Heart left ventricle (tissue), 16 donors: Measurements from ENCODE around the gene TRAF3. TPM values are rescaled to one million over a fixed set of nuclear protein-coding genes. Genes with fewer than 3 reads are reported as not detected.
A peak's percentile ranks its signal among the peaks of the same experiment; 100 is the strongest.

ENCODE experiments used
- ATAC-seq, 4 donors: fragments of 200-7000 bp; cut with Tn5 transposase; one replicate each; pipeline ENCODE4 v1.9.1; 2020 to 2022; ENCODE audit warnings: moderate library complexity in 4 of 4, mild to moderate bottlenecking in 3 of 4, moderate number of reproducible peaks in 1 of 4
- DNase-seq, 5 donors: peaks; one replicate each; pipeline ENCODE4 v3.0.0-alpha.2; 2020
- H3K27ac ChIP-seq, 12 donors: fragments of 200-600 bp; sonication (generic) in 4 of 12; one replicate each; pipeline versions ENCODE4 v1.5.0 to v1.8.0; 2016 to 2022; ENCODE audit warnings: mild to moderate bottlenecking in 2 of 12
- H3K27me3 ChIP-seq, 9 donors: fragments of 200-600 bp; sonication (generic) in 2 of 9; one replicate each; pipeline versions ENCODE4 v1.5.1 to v1.8.0; 2016 to 2022; ENCODE audit warnings: mild to moderate bottlenecking in 3 of 9
- H3K36me3 ChIP-seq, 9 donors: fragments of 200-600 bp; sonication (generic) in 2 of 9; one replicate each; pipeline versions ENCODE4 v1.5.0 to v1.8.0; 2018 to 2022; ENCODE audit warnings: mild to moderate bottlenecking in 2 of 9
- H3K4me1 ChIP-seq, 12 donors: fragments of 200-600 bp; sonication (generic) in 4 of 12; one replicate each; pipeline versions ENCODE4 v1.5.0 to v1.8.0; 2016 to 2022; ENCODE audit warnings: mild to moderate bottlenecking in 3 of 12
- H3K4me3 ChIP-seq, 12 donors: fragments of 200-600 bp; sonication (generic) in 4 of 12; one replicate each; pipeline versions ENCODE4 v1.5.0 to v1.8.0; 2017 to 2022; ENCODE audit warnings: mild to moderate bottlenecking in 9 of 12, moderate library complexity in 4 of 12
- H3K9me3 ChIP-seq, 12 donors: fragments of 200-600 bp; sonication (generic) in 4 of 12; one replicate each; pipeline versions ENCODE4 v1.5.0 to v1.8.0; 2016 to 2022; ENCODE audit warnings: mild to moderate bottlenecking in 1 of 12
- POLR2A ChIP-seq, 2 donors: fragments of 450-650 bp; IDR thresholded peaks; one replicate each; pipeline ENCODE4 v1.6.1; 2017; ENCODE audit warnings: antibody characterized with exemption in 2 of 2, mild to moderate bottlenecking in 2 of 2, moderate library complexity in 2 of 2
- WGBS, 4 donors: extraction: QIAGEN DNeasy Blood & Tissue Kit in 2 of 4; methylation state at CpG; one replicate each; pipeline versions ENCODE4 v1.1.5 to v1.1.7; 2013 to 2018; 5-methylcytosine and 5-hydroxymethylcytosine counted together
- intact Hi-C, 10 donors: fragments of 100-400 bp; cut with DNase I; formaldehyde crosslinking; loops; one replicate each; pipeline versions ENCODE4 v1.11.1 to v1.14.2; 2022
- polyA plus RNA-seq, 2 donors: library from polyadenylated mRNA; stranded (reverse); fragments of 200-250 nt; gene quantifications; one replicate each; pipeline ENCODE4 v1.2.3, GENCODE V29; 2013
- total RNA-seq, 9 donors: library from RNA; depleted of rRNA in 2 of 9; stranded (reverse); fragments of >200 nt in 2 of 9; fragmentation: NEBNext Ultra II Directional in 3 of 9; extraction: Animal tissue kit (Norgen Biotek cat#: 25700) in 3 of 9; gene quantifications; one replicate each; pipeline versions ENCODE4 v1.1.0 to v1.2.4, GENCODE V29; 2016 to 2023
- TF ChIP-seq, protein P1 (sequence below), 12 donors: fragments of 200-600 bp; sonication (generic) in 4 of 12; IDR thresholded peaks; one replicate each; pipeline versions ENCODE4 v1.5.0 to v1.8.0; 2018 to 2022; ENCODE audit warnings: antibody characterized with exemption in 12 of 12, mild to moderate bottlenecking in 5 of 12
- donor health status: ischemic (EF 13 %, LVEDD 7.1; RV severe dilation, severe dysfunction).
- donor health status: healthy with polysubstance abuse.
- donor health status: DM: no; HTN: yes; CAD: no.
- donor health status: DM: no; HTN: no; CAD: no.
- donor health status: ischemic (EF 25% LVEDD 6.9; RV normal size, moderate dysfunction).
- donor health status: ischemic (EF 25% LVEDD 5.7; RV mildly dilated, moderate dysfunction).
- donor health status: healthy.
- donor health status: DM: yes; HTN: yes; CAD: no.
- donor health status: ischemic (EF 35%, LVEDD 5.7; RV mildly dilated, moderate dysfunction).
- donor health status: nonischemic (EF 11% LVEDD 7.7; RV severe dilation, severe dysfunction).
- donor health status: DM: yes; HTN: yes; CAD: no.
- donor health status: PGD.
- donor health status: ischemic (EF 29% LVEDD 5.4; RV normal size, mild dysfunction).
- donor health status: nonischemic (EF 23%, LVEDD 6.1; RV moderate dilation, normal function).

Gene TRAF3
- total and polyA plus RNA-seq, 11 donors = 1.6 to 20.6 (median 10.6) TPM

DNA sequence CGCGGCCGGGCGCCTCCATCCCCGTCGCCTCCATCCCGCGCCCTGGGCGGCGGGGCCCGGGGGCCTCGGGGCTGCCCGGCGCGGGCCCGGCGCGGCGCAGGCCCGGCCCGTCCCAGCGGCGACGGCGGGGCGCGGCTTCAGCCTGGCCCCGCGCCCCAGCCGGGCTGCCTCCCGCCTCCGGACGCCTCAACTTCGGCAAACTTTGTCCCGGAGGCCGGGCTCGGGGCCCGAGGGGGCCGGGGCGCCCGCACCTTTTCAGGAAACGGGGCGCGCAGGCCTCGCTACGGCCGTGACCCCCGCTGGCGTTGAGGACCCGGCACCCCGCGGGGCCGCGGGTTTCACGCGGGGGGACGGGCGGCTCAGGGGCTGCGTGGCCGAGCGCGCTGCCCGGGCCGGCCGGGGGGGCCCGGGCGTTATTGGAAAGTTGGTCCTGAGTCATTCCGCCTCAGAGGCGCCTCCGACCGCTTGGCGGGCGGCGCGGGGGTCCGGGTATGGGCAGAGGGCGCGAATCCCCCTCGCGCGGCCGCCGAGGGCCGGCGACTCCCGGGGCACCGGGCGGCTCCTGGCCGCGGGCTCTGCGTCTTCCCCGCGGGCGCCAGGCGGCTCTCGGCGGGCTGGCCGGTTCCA lies 575 bp downstream of the TRAF3 start:
- peak overlapping the region in 11 of 12 donors; percentile 54 to 92 (median 80) for H3K27ac ChIP-seq
- TF ChIP-seq, protein P1, sequence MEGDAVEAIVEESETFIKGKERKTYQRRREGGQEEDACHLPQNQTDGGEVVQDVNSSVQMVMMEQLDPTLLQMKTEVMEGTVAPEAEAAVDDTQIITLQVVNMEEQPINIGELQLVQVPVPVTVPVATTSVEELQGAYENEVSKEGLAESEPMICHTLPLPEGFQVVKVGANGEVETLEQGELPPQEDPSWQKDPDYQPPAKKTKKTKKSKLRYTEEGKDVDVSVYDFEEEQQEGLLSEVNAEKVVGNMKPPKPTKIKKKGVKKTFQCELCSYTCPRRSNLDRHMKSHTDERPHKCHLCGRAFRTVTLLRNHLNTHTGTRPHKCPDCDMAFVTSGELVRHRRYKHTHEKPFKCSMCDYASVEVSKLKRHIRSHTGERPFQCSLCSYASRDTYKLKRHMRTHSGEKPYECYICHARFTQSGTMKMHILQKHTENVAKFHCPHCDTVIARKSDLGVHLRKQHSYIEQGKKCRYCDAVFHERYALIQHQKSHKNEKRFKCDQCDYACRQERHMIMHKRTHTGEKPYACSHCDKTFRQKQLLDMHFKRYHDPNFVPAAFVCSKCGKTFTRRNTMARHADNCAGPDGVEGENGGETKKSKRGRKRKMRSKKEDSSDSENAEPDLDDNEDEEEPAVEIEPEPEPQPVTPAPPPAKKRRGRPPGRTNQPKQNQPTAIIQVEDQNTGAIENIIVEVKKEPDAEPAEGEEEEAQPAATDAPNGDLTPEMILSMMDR (IDR thresholded peaks at IDR 0.05) = no peak
- no peak for TF ChIP-seq POLR2A (IDR thresholded peaks at IDR 0.05)
- no peaks in the 10 kb centered on the region for H3K36me3 ChIP-seq
- H3K4me3 ChIP-seq = peak overlapping the region; percentile 54 to 97 (median 77)
- peak in 2 of 5 donors; percentile 9 to 32 for DNase-seq
- WGBS, 4 donors = 1% methylated on average over 40 to 98 of the region's 98 CpGs; no CpG with 5 or more reads in 1 of the 4 donors
- peaks cover 0 to 48% (median 8%) of the 10 kb centered on the region in 12 donors for H3K4me1 ChIP-seq
- H3K9me3 ChIP-seq = no peaks in the 10 kb centered on the region
- no peaks in the 10 kb centered on the region for H3K27me3 ChIP-seq
- intact Hi-C loops = loop anchor here in 4 of 10 donors (5.0 to 10.0 kb wide), 5 partner anchors 81 to 147 kb away; partner anchors contain the start of gene AMN (in 1 of the 4)
- peak in 2 of 4 donors; percentile 41 to 45 for ATAC-seq

DNA sequence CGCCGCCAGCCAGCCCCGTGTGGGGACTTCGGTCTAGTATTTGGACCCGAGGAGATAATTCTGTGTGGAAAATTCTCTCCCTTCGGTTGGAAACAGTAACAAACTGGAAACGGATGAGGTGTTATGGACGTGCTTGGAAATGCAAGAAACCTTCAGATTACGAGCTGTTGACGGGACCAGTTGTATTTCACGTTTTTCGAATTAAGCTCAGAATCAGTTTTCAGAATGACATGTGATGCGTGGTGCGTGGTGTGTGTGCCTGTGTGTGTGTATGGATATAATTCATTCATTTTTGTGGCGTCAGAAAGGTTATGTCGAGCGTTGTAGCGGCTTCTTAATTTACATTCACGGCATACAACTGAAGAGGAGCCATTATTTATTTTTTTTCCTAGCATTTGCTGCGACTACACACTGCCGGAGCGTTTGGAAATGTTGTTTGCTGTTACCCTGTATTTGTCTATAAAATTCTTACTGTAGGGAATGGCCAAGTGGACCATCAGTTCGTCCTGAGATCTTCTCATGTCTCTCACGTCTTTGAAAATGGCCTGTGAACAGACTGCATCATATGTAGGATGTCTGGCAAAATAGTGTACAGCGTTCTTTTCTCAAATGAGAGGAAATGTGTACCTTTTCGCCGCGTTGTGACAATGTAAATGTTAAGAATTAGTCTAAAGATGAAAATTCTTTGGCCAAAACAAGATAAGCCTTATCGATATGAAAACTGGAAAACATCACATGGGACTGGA lies 1.3 kb downstream of the TRAF3 start:
- no peaks in the 10 kb centered on the region for H3K36me3 ChIP-seq
- TF ChIP-seq POLR2A (IDR thresholded peaks at IDR 0.05) = no peak
- TF ChIP-seq, protein P1 (IDR thresholded peaks at IDR 0.05) = no peak
- no peaks in the 10 kb centered on the region for H3K9me3 ChIP-seq
- H3K4me3 ChIP-seq = peak overlapping the region; percentile 54 to 97 (median 77)
- no peak for DNase-seq
- ATAC-seq = no peak
- peak overlapping the region in 10 of 12 donors; percentile 54 to 92 (median 82) for H3K27ac ChIP-seq
- intact Hi-C loops = loop anchor here in 4 of 10 donors (5.0 to 10.0 kb wide), 5 partner anchors 81 to 146 kb away; partner anchors contain the start of gene AMN (in 1 of the 4)
- H3K4me1 ChIP-seq = peaks cover 0 to 55% (median 8%) of the 10 kb centered on the region in 12 donors
- no peaks in the 10 kb centered on the region for H3K27me3 ChIP-seq
- WGBS, 4 donors = 11 to 16% (median 15%) methylated on average over 29 of the region's 29 CpGs

DNA sequence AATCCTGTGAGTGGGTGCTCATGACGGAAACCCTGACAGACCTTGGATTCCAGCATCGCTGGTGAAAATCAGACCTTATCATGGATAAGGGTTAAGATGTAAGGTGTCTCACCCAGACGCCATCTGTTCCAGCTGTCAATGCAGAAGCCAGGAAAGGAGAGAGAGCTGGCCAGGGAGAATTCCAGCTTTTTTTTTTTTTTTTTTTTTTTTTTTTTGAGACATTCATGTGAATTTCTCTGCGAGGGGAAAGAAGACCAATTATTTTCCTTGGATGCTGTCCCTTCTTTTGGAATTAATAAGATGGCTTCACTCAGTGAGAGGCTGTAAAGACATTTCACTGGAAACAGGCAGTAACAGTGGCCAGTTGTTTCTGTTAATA lies 1.8 kb downstream of the TRAF3 start:
- Histone ChIP-seq H3K27ac (peak overlapping the region in 1 of 12 donors; percentile 92), H3K4me1 (peaks cover 0 to 57% (median 8%) of the 10 kb centered on the region in 12 donors), H3K36me3 (no peaks in the 10 kb centered on the region), H3K4me3 (peak overlapping the region in 8 of 12 donors; percentile 56 to 93 (median 81)), H3K9me3 (no peaks in the 10 kb centered on the region), H3K27me3 (no peaks in the 10 kb centered on the region)
- DNase-seq = no peak
- WGBS, 4 donors = 47 to 70% (median 58%) methylated on average over 4 of the region's 4 CpGs
- intact Hi-C loops = loop anchor here in 4 of 10 donors (5.0 to 10.0 kb wide), 5 partner anchors 82 to 146 kb away; partner anchors contain the start of gene AMN (in 1 of the 4)
- no peak for TF ChIP-seq POLR2A (IDR thresholded peaks at IDR 0.05)
- ATAC-seq = no peak

DNA sequence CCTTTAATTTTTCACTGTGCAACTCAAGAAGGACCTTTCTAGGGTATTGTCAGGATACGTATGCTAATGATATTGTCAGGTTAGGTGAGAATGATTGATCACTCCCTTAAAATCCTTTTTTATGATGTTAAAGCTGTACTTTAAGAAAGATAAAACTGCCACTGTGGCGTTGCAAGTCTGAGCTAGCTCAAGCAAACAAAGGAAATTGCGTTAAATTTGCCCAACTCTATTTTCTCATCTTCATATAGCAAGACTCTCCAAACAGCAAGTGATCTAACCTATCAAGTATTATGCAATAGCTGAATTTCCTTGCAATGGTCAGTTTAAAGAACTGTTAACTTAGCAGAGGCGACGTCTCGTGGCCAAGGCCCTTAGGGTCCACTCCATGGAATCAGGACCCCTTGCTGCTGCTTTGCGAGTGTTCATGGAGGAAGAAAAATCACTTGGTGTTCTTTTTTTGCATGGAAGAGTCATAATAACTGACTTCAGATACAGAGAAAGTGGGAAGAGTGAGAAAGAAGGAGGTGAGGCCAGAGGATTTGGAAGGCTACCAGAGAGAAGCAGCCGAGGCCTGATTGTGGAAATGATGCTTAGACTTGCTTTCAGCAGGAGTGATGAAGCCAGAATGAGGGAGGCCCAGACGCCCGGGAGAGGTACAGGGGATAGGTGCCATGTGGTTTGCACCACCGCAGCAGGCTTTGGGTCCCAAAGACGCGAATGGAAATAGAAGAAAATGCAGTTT lies 2.5 kb downstream of the TRAF3 start:
- H3K36me3 ChIP-seq = no peaks in the 10 kb centered on the region
- peaks cover 0 to 57% (median 8%) of the 10 kb centered on the region in 12 donors for H3K4me1 ChIP-seq
- ATAC-seq (no peak), DNase-seq (no peak)
- peak overlapping the region in 2 of 12 donors; percentile 82 to 93 for H3K4me3 ChIP-seq
- WGBS, 4 donors = 88 to 93% (median 92%) methylated on average over 13 of the region's 13 CpGs
- H3K27ac ChIP-seq = peak overlapping the region in 1 of 12 donors; percentile 32
- no peak for TF ChIP-seq POLR2A (IDR thresholded peaks at IDR 0.05)
- TF ChIP-seq, protein P1 (IDR thresholded peaks at IDR 0.05) = no peak
- no peaks in the 10 kb centered on the region for H3K9me3 ChIP-seq
- no peaks in the 10 kb centered on the region for H3K27me3 ChIP-seq
- intact Hi-C loops = loop anchor here in 4 of 10 donors (5.0 to 10.0 kb wide), 5 partner anchors 82 to 145 kb away; partner anchors contain the start of gene AMN (in 1 of the 4)
